IMR-90 (cell line): ENCODE results near the gene BMERB1.

Experiments
- BHLHE40 ChIP-seq: fragments of 150-350 bp; IDR thresholded peaks from 2 replicates; pipeline ENCODE4 v1.6.1; 2016; ENCODE audit warnings: mild to moderate bottlenecking, low read depth, low read length
- CHD1 ChIP-seq: IDR thresholded peaks from 2 replicates; pipeline ENCODE4 v1.6.1; 2012; ENCODE audit warnings: low read depth, low read length, improper control_type of control experiment
- FOS ChIP-seq: fragments of 150-350 bp; IDR thresholded peaks from 2 replicates; pipeline ENCODE4 v1.6.1; 2016; ENCODE audit warnings: low read depth, low read length
- NFE2L2 ChIP-seq: fragments of 150-350 bp; IDR thresholded peaks from 2 replicates; pipeline ENCODE4 v1.6.1; 2016; ENCODE audit warnings: low read depth, mild to moderate bottlenecking, low read length
- RAD21 ChIP-seq: IDR thresholded peaks from 2 replicates; pipeline ENCODE4 v1.6.1; 2012; ENCODE audit warnings: low read length, improper control_type of control experiment
- RCOR1 ChIP-seq: IDR thresholded peaks from 2 replicates; pipeline ENCODE4 v1.6.1; 2012; ENCODE audit warnings: mild to moderate bottlenecking, low read length, improper control_type of control experiment; ENCODE audit not compliant: insufficient replicate concordance
- RFX5 ChIP-seq: IDR thresholded peaks from 2 replicates; pipeline ENCODE4 v1.8.0; 2012; ENCODE audit warnings: low read depth, mild to moderate bottlenecking, low read length, moderate library complexity
- TF ChIP-seq, protein P1 (sequence below): conservative IDR thresholded peaks from 2 replicates; pipeline ENCODE4 v1.5.1; 2012; ENCODE audit warnings: mild to moderate bottlenecking, low read depth, low read length, improper control_type of control experiment

DNA sequence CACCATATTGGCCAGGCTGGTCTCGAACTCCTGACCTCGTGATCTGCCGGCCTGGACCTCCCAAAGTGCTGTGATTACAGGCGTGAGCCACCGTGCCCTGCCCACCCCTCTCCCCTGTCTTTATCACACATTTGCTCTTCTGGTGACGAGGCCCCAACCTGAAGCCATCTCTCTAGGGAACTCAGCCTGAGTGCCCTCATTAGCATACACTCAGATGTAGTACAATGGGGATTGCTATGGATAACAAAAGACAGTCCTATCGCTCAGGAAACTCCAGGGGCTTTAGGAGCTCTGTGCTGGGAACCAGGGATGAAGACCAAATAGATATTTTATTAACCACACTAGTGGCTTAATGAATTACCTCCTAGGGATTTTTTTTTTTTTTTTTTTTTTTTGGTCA lies 107.9 kb downstream of the BMERB1 start:
- TF ChIP-seq, protein P1, sequence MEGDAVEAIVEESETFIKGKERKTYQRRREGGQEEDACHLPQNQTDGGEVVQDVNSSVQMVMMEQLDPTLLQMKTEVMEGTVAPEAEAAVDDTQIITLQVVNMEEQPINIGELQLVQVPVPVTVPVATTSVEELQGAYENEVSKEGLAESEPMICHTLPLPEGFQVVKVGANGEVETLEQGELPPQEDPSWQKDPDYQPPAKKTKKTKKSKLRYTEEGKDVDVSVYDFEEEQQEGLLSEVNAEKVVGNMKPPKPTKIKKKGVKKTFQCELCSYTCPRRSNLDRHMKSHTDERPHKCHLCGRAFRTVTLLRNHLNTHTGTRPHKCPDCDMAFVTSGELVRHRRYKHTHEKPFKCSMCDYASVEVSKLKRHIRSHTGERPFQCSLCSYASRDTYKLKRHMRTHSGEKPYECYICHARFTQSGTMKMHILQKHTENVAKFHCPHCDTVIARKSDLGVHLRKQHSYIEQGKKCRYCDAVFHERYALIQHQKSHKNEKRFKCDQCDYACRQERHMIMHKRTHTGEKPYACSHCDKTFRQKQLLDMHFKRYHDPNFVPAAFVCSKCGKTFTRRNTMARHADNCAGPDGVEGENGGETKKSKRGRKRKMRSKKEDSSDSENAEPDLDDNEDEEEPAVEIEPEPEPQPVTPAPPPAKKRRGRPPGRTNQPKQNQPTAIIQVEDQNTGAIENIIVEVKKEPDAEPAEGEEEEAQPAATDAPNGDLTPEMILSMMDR: no peak
- TF ChIP-seq RFX5: no peak
- TF ChIP-seq BHLHE40: no peak
- TF ChIP-seq RCOR1: no peak
- TF ChIP-seq FOS: no peak
- no peak for TF ChIP-seq CHD1
- no peak for TF ChIP-seq RAD21
- TF ChIP-seq NFE2L2: no peak
